GM12874 (cell line): Measurements from ENCODE around the gene GCLM.

Experiments used
- CTCF ChIP-seq: IDR thresholded peaks from 2 replicates; pipeline ENCODE4 v1.5.1; 2011; ENCODE audit warnings: low read depth, mild to moderate bottlenecking, control low read depth, low read length, moderate library complexity; ENCODE audit not compliant: insufficient read depth

GCLM gene

GRCh38 chr1:93909146-93910050, at the start of gene GCLM:
GCLM (minus strand) TSS chr1:93909430; CDS start chr1:93909163, 267 bp downstream.
- TF ChIP-seq CTCF = peak; percentile 96

GRCh38 chr1:93958726-93959100, 49.5 kb upstream of the GCLM start:
- no peak for TF ChIP-seq CTCF

GRCh38 chr1:93958032-93958725, 48.9 kb upstream of the GCLM start:
- no peak for TF ChIP-seq CTCF

- TF ChIP-seq CTCF = no peak
Measured at GRCh38 chr1:93955765-93956164, 46.5 kb upstream of the GCLM start.

- TF ChIP-seq CTCF = no peak
Measured at GRCh38 chr1:93938461-93939145, 29.4 kb upstream of the GCLM start.

- TF ChIP-seq CTCF = no peak
Measured at GRCh38 chr1:93937997-93938396, 28.8 kb upstream of the GCLM start.

- no peak for TF ChIP-seq CTCF
Measured at GRCh38 chr1:93925206-93925605, 16.0 kb upstream of the GCLM start.
